HepG2 (cell line): Measurements from ENCODE around the gene WEE1. TPM values are rescaled to one million over a fixed set of nuclear protein-coding genes. Genes with fewer than 3 reads are reported as not detected.

ENCODE experiments used
- ELK4 ChIP-seq: sonication (generic); formaldehyde crosslinking; IDR thresholded peaks from 2 replicates; pipeline ENCODE4 v1.9.0; 2021; ENCODE audit warnings: missing genetic modification reagents, borderline replicate concordance
- EP300 ChIP-seq, 3 experiments: sonication (generic) in 1 of 3; formaldehyde crosslinking in 1 of 3; IDR thresholded peaks; 2 replicates each; pipeline versions ENCODE4 v1.5.1 to v1.6.1; 2011 to 2020; ENCODE audit warnings: low read depth in 2 of 3, low read length in 2 of 3, borderline replicate concordance in 1 of 3, improper control_type of control experiment in 1 of 3, mild to moderate bottlenecking in 1 of 3, missing genetic modification reagents in 1 of 3, moderate library complexity in 1 of 3
- KDM3A ChIP-seq: IDR thresholded peaks from 2 replicates; pipeline ENCODE4 v1.6.1; 2018; ENCODE audit warnings: low read depth, missing compliant biosample characterization
- NFATC3 ChIP-seq: sonication (generic); formaldehyde crosslinking; IDR thresholded peaks from 2 replicates; pipeline ENCODE4 v1.5.1; 2020; ENCODE audit warnings: mild to moderate bottlenecking, missing genetic modification reagents
- POGK ChIP-seq: sonication (generic); formaldehyde crosslinking; conservative IDR thresholded peaks from 2 replicates; pipeline ENCODE4 v1.8.0; 2022; ENCODE audit warnings: mild to moderate bottlenecking, moderate library complexity, missing genetic modification reagents
- ZBTB4 ChIP-seq: sonication (generic); formaldehyde crosslinking; IDR thresholded peaks from 2 replicates; pipeline ENCODE4 v1.4.0; 2020; ENCODE audit warnings: missing genetic modification reagents, mild to moderate bottlenecking, borderline replicate concordance
- ZNF547 ChIP-seq: sonication (generic); formaldehyde crosslinking; IDR thresholded peaks from 2 replicates; pipeline ENCODE4 v1.5.1; 2020; ENCODE audit warnings: mild to moderate bottlenecking, missing genetic modification reagents
- ZNF598 ChIP-seq: sonication (generic); formaldehyde crosslinking; IDR thresholded peaks from 2 replicates; pipeline ENCODE4 v1.5.1; 2020; ENCODE audit warnings: mild to moderate bottlenecking, missing genetic modification reagents, borderline replicate concordance
- polyA plus RNA-seq, 8 experiments: library from polyadenylated mRNA; depleted of rRNA in 3 of 8; stranded (reverse) in 7 of 8; unstranded in 1 of 8; fragments of >200 nt; fragmentation: Illumina TruSeq in 4 of 8; extraction: Trizol in 4 of 8; gene quantifications; 2 replicates each; pipeline versions ENCODE4 v1.2.1 to v1.2.3, GENCODE V29; 2011 to 2016; ENCODE audit warnings: low read depth in 4 of 8, missing spikeins in 1 of 8, mixed read lengths in 1 of 8; ENCODE audit not compliant: insufficient read depth in 1 of 8
- total RNA-seq, 5 experiments: library from RNA; depleted of rRNA; stranded (reverse); fragments of >200 nt; fragmentation: Illumina TruSeq; extraction: Trizol; gene quantifications; 2 replicates each; pipeline ENCODE4 v1.2.3, GENCODE V29; 2016; ENCODE audit warnings: low read depth in 1 of 5
- TF ChIP-seq, protein P1 (sequence below): sonication (generic); formaldehyde crosslinking; IDR thresholded peaks from 2 replicates; pipeline ENCODE4 v1.4.0; 2020; ENCODE audit warnings: missing genetic modification reagents
- TF ChIP-seq, protein P2 (sequence below): sonication (generic); formaldehyde crosslinking; conservative IDR thresholded peaks from 2 replicates; pipeline ENCODE4 v1.8.0; 2022; ENCODE audit warnings: missing genetic modification reagents
- TF ChIP-seq, protein P3 (sequence below): sonication (generic); formaldehyde crosslinking; IDR thresholded peaks from 2 replicates; pipeline ENCODE4 v1.4.0; 2020; ENCODE audit warnings: missing genetic modification reagents, mild to moderate bottlenecking, borderline replicate concordance

The WEE1 gene
- total and polyA plus RNA-seq, 2 of the 13 experiments (the other 11 are each of a cell fraction or from before 2014, with no cell fraction given) = 31.4 to 63.7 TPM

GRCh38 chr11:9613830-9614762 lies 40.6 kb downstream of the WEE1 start (continued):
- TF ChIP-seq EP300 (IDR thresholded peaks at IDR 0.05; ENCODE audit: low read depth in 2 of 2, low read length in 2 of 2) (no peak; a peak in 1 of 4 replicates), EP300 (CRISPR knock-in tag; IDR thresholded peaks at IDR 0.05; ENCODE audit: borderline replicate concordance) (no peak; the same call in 1 of the 2 replicates), ELK4 (CRISPR knock-in tag) (no peak), NFATC3 (no peak), ZNF598 (CRISPR knock-in tag) (peak; percentile 69; the same call in 1 of the 2 replicates), POGK (0 out of 2 replicates have a peak, but pooled peaks have one; percentile 34), ZNF547 (CRISPR knock-in tag) (no peak), KDM3A (0 out of 2 replicates have a peak, but pooled peaks have one; percentile 32), ZBTB4 (CRISPR knock-in tag) (no peak)
- TF ChIP-seq, protein P1, sequence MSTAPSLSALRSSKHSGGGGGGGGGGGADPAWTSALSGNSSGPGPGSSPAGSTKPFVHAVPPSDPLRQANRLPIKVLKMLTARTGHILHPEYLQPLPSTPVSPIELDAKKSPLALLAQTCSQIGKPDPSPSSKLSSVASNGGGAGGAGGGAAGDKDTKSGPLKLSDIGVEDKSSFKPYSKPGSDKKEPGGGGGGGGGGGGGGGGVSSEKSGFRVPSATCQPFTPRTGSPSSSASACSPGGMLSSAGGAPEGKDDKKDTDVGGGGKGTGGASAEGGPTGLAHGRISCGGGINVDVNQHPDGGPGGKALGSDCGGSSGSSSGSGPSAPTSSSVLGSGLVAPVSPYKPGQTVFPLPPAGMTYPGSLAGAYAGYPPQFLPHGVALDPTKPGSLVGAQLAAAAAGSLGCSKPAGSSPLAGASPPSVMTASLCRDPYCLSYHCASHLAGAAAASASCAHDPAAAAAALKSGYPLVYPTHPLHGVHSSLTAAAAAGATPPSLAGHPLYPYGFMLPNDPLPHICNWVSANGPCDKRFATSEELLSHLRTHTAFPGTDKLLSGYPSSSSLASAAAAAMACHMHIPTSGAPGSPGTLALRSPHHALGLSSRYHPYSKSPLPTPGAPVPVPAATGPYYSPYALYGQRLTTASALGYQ = 0 out of 2 replicates have a peak, but pooled peaks have one; percentile 24
- TF ChIP-seq, protein P2, sequence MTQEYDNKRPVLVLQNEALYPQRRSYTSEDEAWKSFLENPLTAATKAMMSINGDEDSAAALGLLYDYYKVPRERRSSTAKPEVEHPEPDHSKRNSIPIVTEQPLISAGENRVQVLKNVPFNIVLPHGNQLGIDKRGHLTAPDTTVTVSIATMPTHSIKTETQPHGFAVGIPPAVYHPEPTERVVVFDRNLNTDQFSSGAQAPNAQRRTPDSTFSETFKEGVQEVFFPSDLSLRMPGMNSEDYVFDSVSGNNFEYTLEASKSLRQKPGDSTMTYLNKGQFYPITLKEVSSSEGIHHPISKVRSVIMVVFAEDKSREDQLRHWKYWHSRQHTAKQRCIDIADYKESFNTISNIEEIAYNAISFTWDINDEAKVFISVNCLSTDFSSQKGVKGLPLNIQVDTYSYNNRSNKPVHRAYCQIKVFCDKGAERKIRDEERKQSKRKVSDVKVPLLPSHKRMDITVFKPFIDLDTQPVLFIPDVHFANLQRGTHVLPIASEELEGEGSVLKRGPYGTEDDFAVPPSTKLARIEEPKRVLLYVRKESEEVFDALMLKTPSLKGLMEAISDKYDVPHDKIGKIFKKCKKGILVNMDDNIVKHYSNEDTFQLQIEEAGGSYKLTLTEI (CRISPR knock-in tag) = no peak
- TF ChIP-seq, protein P3, sequence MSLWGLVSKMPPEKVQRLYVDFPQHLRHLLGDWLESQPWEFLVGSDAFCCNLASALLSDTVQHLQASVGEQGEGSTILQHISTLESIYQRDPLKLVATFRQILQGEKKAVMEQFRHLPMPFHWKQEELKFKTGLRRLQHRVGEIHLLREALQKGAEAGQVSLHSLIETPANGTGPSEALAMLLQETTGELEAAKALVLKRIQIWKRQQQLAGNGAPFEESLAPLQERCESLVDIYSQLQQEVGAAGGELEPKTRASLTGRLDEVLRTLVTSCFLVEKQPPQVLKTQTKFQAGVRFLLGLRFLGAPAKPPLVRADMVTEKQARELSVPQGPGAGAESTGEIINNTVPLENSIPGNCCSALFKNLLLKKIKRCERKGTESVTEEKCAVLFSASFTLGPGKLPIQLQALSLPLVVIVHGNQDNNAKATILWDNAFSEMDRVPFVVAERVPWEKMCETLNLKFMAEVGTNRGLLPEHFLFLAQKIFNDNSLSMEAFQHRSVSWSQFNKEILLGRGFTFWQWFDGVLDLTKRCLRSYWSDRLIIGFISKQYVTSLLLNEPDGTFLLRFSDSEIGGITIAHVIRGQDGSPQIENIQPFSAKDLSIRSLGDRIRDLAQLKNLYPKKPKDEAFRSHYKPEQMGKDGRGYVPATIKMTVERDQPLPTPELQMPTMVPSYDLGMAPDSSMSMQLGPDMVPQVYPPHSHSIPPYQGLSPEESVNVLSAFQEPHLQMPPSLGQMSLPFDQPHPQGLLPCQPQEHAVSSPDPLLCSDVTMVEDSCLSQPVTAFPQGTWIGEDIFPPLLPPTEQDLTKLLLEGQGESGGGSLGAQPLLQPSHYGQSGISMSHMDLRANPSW (CRISPR knock-in tag) = 0 out of 2 replicates have a peak, but pooled peaks have one; percentile 7
